HL-60/S4 treated with retinoic acid at 250 ng/mL for 4 days and 3 days (cell line): ENCODE data around the gene LRRC47.
"Not testable (repeated sequence)": the region's sequence is repeated elsewhere in the genome, so short reads cannot be mapped to it uniquely, and the experiment has no call there.

Experiments used
- in situ Hi-C: fragments of 300-500 bp; cut with MboI; formaldehyde crosslinking; loops from 2 replicates; pipeline ENCODE4 v1.7.0; 2022; ENCODE audit warnings: low sequenced_read_pairs

The LRRC47 gene

GRCh38 chr1:3816331-3817137, 20.2 kb upstream of the LRRC47 start:
- in situ Hi-C loops: no loop called here

- in situ Hi-C loops: no loop called here
Measured at GRCh38 chr1:3814771-3815561, 18.7 kb upstream of the LRRC47 start.

GRCh38 chr1:3814065-3814464, 17.8 kb upstream of the LRRC47 start:
- in situ Hi-C loops: no loop called here

- in situ Hi-C loops: no loop called here
Measured at GRCh38 chr1:3811595-3811911, 15.3 kb upstream of the LRRC47 start.

- in situ Hi-C loops: not testable (repeated sequence)
Measured at GRCh38 chr1:3810149-3810761, 14.0 kb upstream of the LRRC47 start.

- in situ Hi-C loops: no loop called here
Measured at GRCh38 chr1:3809680-3810079, 13.4 kb upstream of the LRRC47 start.

GRCh38 chr1:3807769-3808168, 11.5 kb upstream of the LRRC47 start:
- in situ Hi-C loops: no loop called here

GRCh38 chr1:3805038-3805437, 8.7 kb upstream of the LRRC47 start:
- in situ Hi-C loops: no loop called here

- in situ Hi-C loops: not testable (repeated sequence)
Measured at GRCh38 chr1:3804627-3804944, 8.3 kb upstream of the LRRC47 start.

- in situ Hi-C loops: no loop called here
Measured at GRCh38 chr1:3803905-3804626, 7.8 kb upstream of the LRRC47 start.

GRCh38 chr1:3800795-3801194, 4.5 kb upstream of the LRRC47 start:
- in situ Hi-C loops: not testable (repeated sequence)

GRCh38 chr1:3799976-3800685, 3.8 kb upstream of the LRRC47 start:
- in situ Hi-C loops: no loop called here

- in situ Hi-C loops: no loop called here
Measured at GRCh38 chr1:3795453-3796214, 664 bp downstream of the LRRC47 start.

GRCh38 chr1:3790952-3791351, 5.3 kb downstream of the LRRC47 start:
- in situ Hi-C loops: no loop called here

GRCh38 chr1:3790500-3790923, 5.8 kb downstream of the LRRC47 start:
- in situ Hi-C loops: no loop called here

GRCh38 chr1:3789421-3790300, 6.6 kb downstream of the LRRC47 start:
- in situ Hi-C loops: no loop called here

GRCh38 chr1:3788756-3789420, 7.4 kb downstream of the LRRC47 start:
- in situ Hi-C loops: no loop called here
